OCI-LY7 (cell line): Measurements from ENCODE around the gene ANP32A. TPM values are rescaled to one million over a fixed set of nuclear protein-coding genes. Genes with fewer than 3 reads are reported as not detected.
A peak's percentile ranks its signal among the peaks of the same experiment; 100 is the strongest.

Experiments used
- BruUV-seq: library from RNA; stranded (reverse); fragments of 400-500 nt; replicated peaks from 2 replicates; lab custom pipeline; 2021; lab: Mats Ljungman, UMichigan
- CTCF ChIA-PET: fragments of 300-600 bp; sonication (Branson Sonifier 250); formaldehyde crosslinking; loops from one replicate; lab custom pipeline; 2022; ENCODE audit warnings: antibody characterized with exemption; ENCODE audit not compliant: unreplicated experiment; lab: Charles Lee
- POLR2A ChIA-PET: fragments of 300-600 bp; sonication (Branson Sonifier 250); formaldehyde crosslinking; loops from one replicate; lab custom pipeline; 2022; ENCODE audit warnings: antibody characterized with exemption; lab: Charles Lee
- DNase-seq: peaks from one replicate; pipeline ENCODE4 v3.0.0-alpha.2; 2015; ENCODE audit warnings: low spot score
- H2AFZ ChIP-seq: fragments of 200-600 bp; sonication (generic), shearing (Covaris generic); 2 replicates; pipeline ENCODE4 v1.6.1; 2014; ENCODE audit warnings: mild to moderate bottlenecking, antibody characterized with exemption, low read length, moderate library complexity
- H3K27ac ChIP-seq: fragments of 200-600 bp; sonication (generic); 2 replicates; pipeline ENCODE4 v1.5.1; 2014; ENCODE audit warnings: mixed run types, low read depth, mild to moderate bottlenecking, moderate library complexity, low read length, inconsistent platforms; ENCODE audit not compliant: poor library complexity, severe bottlenecking
- H3K36me3 ChIP-seq: fragments of 200-600 bp; sonication (generic); 2 replicates; pipeline ENCODE4 v1.6.1; 2014; ENCODE audit warnings: mild to moderate bottlenecking, antibody characterized with exemption, low read length, moderate library complexity, mixed read lengths; ENCODE audit not compliant: insufficient read depth
- H3K4me1 ChIP-seq: fragments of 200-600 bp; sonication (generic); 2 replicates; pipeline ENCODE4 v1.5.1; 2014; ENCODE audit warnings: mild to moderate bottlenecking, low read length; ENCODE audit not compliant: insufficient read depth, poor library complexity, severe bottlenecking
- H3K4me2 ChIP-seq: fragments of 200-600 bp; sonication (generic); 2 replicates; pipeline ENCODE4 v1.6.1; 2014; ENCODE audit warnings: mild to moderate bottlenecking, low read length
- H3K4me3 ChIP-seq: fragments of 200-600 bp; sonication (generic); 2 replicates; pipeline ENCODE4 v1.5.1; 2014; ENCODE audit warnings: mild to moderate bottlenecking, low read depth, low read length; ENCODE audit not compliant: poor library complexity, severe bottlenecking
- H3K79me2 ChIP-seq: fragments of 200-600 bp; sonication (generic); 2 replicates; pipeline ENCODE4 v1.6.1; 2016; ENCODE audit warnings: low read depth, mild to moderate bottlenecking, low read length, moderate library complexity, mixed read lengths; ENCODE audit not compliant: insufficient read depth
- H3K9me2 ChIP-seq: fragments of 200-600 bp; sonication (generic); 2 replicates; pipeline ENCODE4 v1.6.1; 2016; ENCODE audit warnings: mild to moderate bottlenecking, low read length, mixed read lengths; ENCODE audit not compliant: insufficient read depth
- H3K9me3 ChIP-seq: fragments of 200-600 bp; sonication (generic); 2 replicates; pipeline ENCODE4 v1.6.1; 2014; ENCODE audit warnings: mild to moderate bottlenecking, mixed run types, low read length, mixed read lengths
- H4K20me1 ChIP-seq: fragments of 200-600 bp; sonication (generic); 2 replicates; pipeline ENCODE4 v1.6.1; 2014; ENCODE audit warnings: mild to moderate bottlenecking, antibody characterized with exemption, low read length, moderate library complexity, mixed read lengths; ENCODE audit not compliant: insufficient read depth
- CTCF ChIP-seq: fragments of 200-600 bp; sonication (generic); conservative IDR thresholded peaks from 2 replicates; pipeline ENCODE4 v1.5.1; 2014; ENCODE audit warnings: mild to moderate bottlenecking, antibody characterized with exemption, low read length, moderate library complexity, mixed read lengths
- EZH2phosphoT487 ChIP-seq: fragments of 200-600 bp; sonication (generic); IDR thresholded peaks from 2 replicates; pipeline ENCODE4 v1.6.1; 2018; ENCODE audit warnings: low read depth, borderline replicate concordance, mild to moderate bottlenecking, mixed run types, antibody characterized with exemption, low read length, moderate library complexity, mixed read lengths
- intact Hi-C: fragments of 100-400 bp; cut with micrococcal nuclease; formaldehyde crosslinking; loops from one replicate; pipeline ENCODE4 v1.10.0; 2022; ENCODE audit not compliant: unreplicated experiment
- total RNA-seq, 2 experiments: library from RNA; depleted of rRNA in 1 of 2; stranded (reverse); fragments of >200 nt in 1 of 2; shearing (Covaris generic) in 1 of 2; gene quantifications; 2 replicates each; pipeline ENCODE4 v1.2.3, GENCODE V29; 2014 to 2022

The ANP32A gene
- total RNA-seq, 2 experiments from 2014 or later = 232 to 580 TPM

GRCh38 chr15:68807249-68807648, 13.4 kb downstream of the ANP32A start:
- Histone ChIP-seq H3K4me1 (peaks cover 47% of the 10 kb centered on the region), H4K20me1 (peaks cover 71% of the 10 kb centered on the region), H2AFZ (no peak overlapping the region), H3K36me3 (peaks cover 96% of the 10 kb centered on the region), H3K9me3 (no peaks in the 10 kb centered on the region), H3K27ac (no peak overlapping the region), H3K4me3 (no peak overlapping the region), H3K9me2 (no peaks in the 10 kb centered on the region), H3K79me2 (peaks cover 100% of the 10 kb centered on the region), H3K4me2 (no peak overlapping the region)
- POLR2A ChIA-PET = interaction anchor here (0.5 kb wide), 1 partner anchor 1545 kb away, joined by 3 read pairs; no protein-coding TSS in a partner anchor
- TF ChIP-seq CTCF = no peak
- no peak for TF ChIP-seq EZH2phosphoT487
- intact Hi-C loops = no loop called here
- DNase-seq = no peak
- CTCF ChIA-PET = no interaction called here
- no TSS peak for BruUV-seq

- POLR2A ChIA-PET = no interaction called here
- TF ChIP-seq CTCF (no peak), EZH2phosphoT487 (no peak)
- no peaks in the 10 kb centered on the region for H3K9me3 ChIP-seq
- CTCF ChIA-PET = no interaction called here
- H3K79me2 ChIP-seq = peaks cover 100% of the 10 kb centered on the region
- intact Hi-C loops = no loop called here
- H3K27ac ChIP-seq = no peak overlapping the region
- H3K36me3 ChIP-seq = peaks cover 96% of the 10 kb centered on the region
- H4K20me1 ChIP-seq = peaks cover 74% of the 10 kb centered on the region
- H2AFZ ChIP-seq = no peak overlapping the region
- BruUV-seq = no TSS peak
- no peaks in the 10 kb centered on the region for H3K9me2 ChIP-seq
- no peak overlapping the region for H3K4me2 ChIP-seq
- DNase-seq = no peak
- H3K4me1 ChIP-seq = peaks cover 52% of the 10 kb centered on the region
- no peak overlapping the region for H3K4me3 ChIP-seq
Observed at GRCh38 chr15:68806220-68807060, 14.3 kb downstream of the ANP32A start.

- intact Hi-C loops = no loop called here
- no peak overlapping the region for H2AFZ ChIP-seq
- H3K79me2 ChIP-seq = peaks cover 100% of the 10 kb centered on the region
- no peak for TF ChIP-seq CTCF
- no peak for TF ChIP-seq EZH2phosphoT487
- peaks cover 94% of the 10 kb centered on the region for H3K36me3 ChIP-seq
- no peak overlapping the region for H3K4me3 ChIP-seq
- no peak for DNase-seq
- H3K9me2 ChIP-seq = no peaks in the 10 kb centered on the region
- no TSS peak for BruUV-seq
- peak overlapping the region; percentile 25; the same call in 1 of the 2 replicates for H3K4me2 ChIP-seq
- H3K4me1 ChIP-seq = peaks cover 53% of the 10 kb centered on the region
- CTCF ChIA-PET = no interaction called here
- POLR2A ChIA-PET = no interaction called here
- no peak overlapping the region for H3K27ac ChIP-seq
- H4K20me1 ChIP-seq = peaks cover 74% of the 10 kb centered on the region
- no peaks in the 10 kb centered on the region for H3K9me3 ChIP-seq
Observed at GRCh38 chr15:68802373-68802772, 18.3 kb downstream of the ANP32A start.
